Esophagus squamous epithelium (tissue), 4 donors: ENCODE data around the gene IFIT3.
"Not testable (repeated sequence)": the region's sequence is repeated elsewhere in the genome, so short reads cannot be mapped to it uniquely, and the experiment has no call there.

Source experiments
- CTCF ChIP-seq, 6 experiments: fragments of 450-650 bp in 4 of 6; fragments of 200-600 bp in 2 of 6; sonication (generic) in 2 of 6; IDR thresholded peaks; one replicate each; pipeline ENCODE4 v1.5.1; 2016 to 2019; ENCODE audit warnings: antibody characterized with exemption in 6 of 6, mild to moderate bottlenecking in 4 of 6, moderate library complexity in 4 of 6
- POLR2A ChIP-seq, 4 donors: fragments of 450-650 bp; IDR thresholded peaks; one replicate each; pipeline ENCODE4 v1.6.1; 2017; ENCODE audit warnings: antibody characterized with exemption in 4 of 4, mild to moderate bottlenecking in 4 of 4, moderate library complexity in 3 of 4

DNA sequence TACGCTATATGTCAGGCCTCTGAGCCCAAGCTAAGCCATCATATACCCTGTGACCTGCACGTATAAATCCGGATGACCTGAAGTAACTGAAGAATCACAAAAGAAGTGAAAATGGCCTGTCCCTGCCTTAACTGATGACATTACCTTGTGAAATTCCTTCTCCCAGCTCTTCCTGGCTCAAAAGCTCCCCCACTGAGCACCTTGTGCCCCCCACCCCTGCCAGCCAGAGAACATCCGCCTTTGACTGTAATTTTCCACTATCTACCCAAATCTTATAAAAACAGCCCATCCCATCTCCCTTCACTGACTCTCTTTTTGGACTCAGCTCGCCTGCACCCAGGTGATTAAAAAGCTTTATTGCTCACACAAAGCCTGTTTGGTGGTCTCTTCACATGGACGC is 43.1 kb upstream of the IFIT3 start:
- TF ChIP-seq CTCF, POLR2A (IDR thresholded peaks at IDR 0.05): not testable (repeated sequence)
